ENCODE data around the gene ENTREP1.

ENTREP1 gene

GRCh38 chr9:69332067-69332685 is 7.2 kb downstream of the ENTREP1 start:
- H3K27me3 ChIP-seq = no peaks in the 10 kb centered on the region
- no peak overlapping the region for H3K4me2 ChIP-seq
- H3K36me3 ChIP-seq = no peaks in the 10 kb centered on the region
- H3K4me1 ChIP-seq = no peaks in the 10 kb centered on the region
- H3K4me3 ChIP-seq = no peak overlapping the region
- no peaks in the 10 kb centered on the region for H4K20me1 ChIP-seq
- TF ChIP-seq Cebpa-rat (IDR thresholded peaks at IDR 0.05) = peak in 7 of 11 experiments; percentile 53 to 94 (median 79); a peak in 12 of 22 replicates
- H3K27ac ChIP-seq = no peak overlapping the region
- H3K9me3 ChIP-seq (replicated peaks in 1 of 11) = no peaks in the 10 kb centered on the region
- H3K9ac ChIP-seq = no peak overlapping the region

GRCh38 chr9:69333716-69334115 is 8.7 kb downstream of the ENTREP1 start:
- TF ChIP-seq Cebpa-rat (IDR thresholded peaks at IDR 0.05) = no peak
- no peak overlapping the region for H3K27ac ChIP-seq
- no peak overlapping the region for H3K9ac ChIP-seq
- H3K9me3 ChIP-seq (replicated peaks in 1 of 11) = no peaks in the 10 kb centered on the region
- H3K36me3 ChIP-seq = no peaks in the 10 kb centered on the region
- H4K20me1 ChIP-seq = no peaks in the 10 kb centered on the region
- no peaks in the 10 kb centered on the region for H3K4me1 ChIP-seq
- H3K27me3 ChIP-seq = no peaks in the 10 kb centered on the region
- H3K4me3 ChIP-seq = no peak overlapping the region
- H3K4me2 ChIP-seq = no peak overlapping the region

GRCh38 chr9:69334317-69334716 is 9.3 kb downstream of the ENTREP1 start:
- Histone ChIP-seq H4K20me1 (no peaks in the 10 kb centered on the region), H3K9me3 (replicated peaks in 1 of 11) (no peaks in the 10 kb centered on the region), H3K27me3 (no peaks in the 10 kb centered on the region), H3K4me3 (no peak overlapping the region), H3K4me2 (no peak overlapping the region), H3K27ac (no peak overlapping the region), H3K9ac (no peak overlapping the region), H3K4me1 (no peaks in the 10 kb centered on the region), H3K36me3 (no peaks in the 10 kb centered on the region)
- TF ChIP-seq Cebpa-rat (IDR thresholded peaks at IDR 0.05) = no peak

- Histone ChIP-seq H3K27me3 (no peaks in the 10 kb centered on the region), H3K4me1 (no peaks in the 10 kb centered on the region), H3K27ac (no peak overlapping the region), H3K36me3 (no peaks in the 10 kb centered on the region), H3K4me2 (no peak overlapping the region), H3K4me3 (no peak overlapping the region), H3K9me3 (replicated peaks in 1 of 11) (no peaks in the 10 kb centered on the region), H4K20me1 (no peaks in the 10 kb centered on the region), H3K9ac (no peak overlapping the region)
- no peak for TF ChIP-seq Cebpa-rat (IDR thresholded peaks at IDR 0.05)
Observed at GRCh38 chr9:69339620-69340019, 14.6 kb downstream of the ENTREP1 start.

- H3K4me2 ChIP-seq = no peak overlapping the region
- no peak for TF ChIP-seq Cebpa-rat (IDR thresholded peaks at IDR 0.05)
Observed at GRCh38 chr9:69340631-69341030, 15.6 kb downstream of the ENTREP1 start.

GRCh38 chr9:69342769-69343168 is 17.8 kb downstream of the ENTREP1 start:
- no peaks in the 10 kb centered on the region for H3K36me3 ChIP-seq
- H3K9ac ChIP-seq = no peak overlapping the region
- TF ChIP-seq Cebpa-rat (IDR thresholded peaks at IDR 0.05) = no peak
- no peak overlapping the region for H3K4me2 ChIP-seq
- no peak overlapping the region for H3K27ac ChIP-seq
- no peaks in the 10 kb centered on the region for H3K9me3 ChIP-seq (replicated peaks in 1 of 11)
- no peak overlapping the region for H3K4me3 ChIP-seq
- no peaks in the 10 kb centered on the region for H4K20me1 ChIP-seq
- H3K4me1 ChIP-seq = peaks cover 0 to 12% (median 5%) of the 10 kb centered on the region in 10 experiments; a peak in 10 of 20 replicates
- H3K27me3 ChIP-seq = no peaks in the 10 kb centered on the region

More at GRCh38 chr9:69340631-69341030, 15.6 kb downstream of the ENTREP1 start:
- H3K9ac ChIP-seq = no peak overlapping the region
- no peaks in the 10 kb centered on the region for H4K20me1 ChIP-seq
- no peaks in the 10 kb centered on the region for H3K4me1 ChIP-seq
- H3K4me3 ChIP-seq = no peak overlapping the region
- H3K36me3 ChIP-seq = no peaks in the 10 kb centered on the region
- no peaks in the 10 kb centered on the region for H3K27me3 ChIP-seq
- H3K9me3 ChIP-seq (replicated peaks in 1 of 11) = no peaks in the 10 kb centered on the region
- H3K27ac ChIP-seq = no peak overlapping the region

GRCh38 chr9:69344459-69344858 is 19.4 kb downstream of the ENTREP1 start:
- H3K4me1 ChIP-seq = peaks cover 0 to 12% (median 5%) of the 10 kb centered on the region in 10 experiments; a peak in 10 of 20 replicates
- no peak overlapping the region for H3K9ac ChIP-seq
- H3K4me3 ChIP-seq = no peak overlapping the region

GRCh38 chr9:69346596-69347390 is 21.8 kb downstream of the ENTREP1 start:
- Histone ChIP-seq H3K27ac (0 out of 22 replicates have a peak overlapping the region, but pooled peaks of 1 of the 11 experiments have one; percentile 7), H3K9ac (no peak overlapping the region), H4K20me1 (no peaks in the 10 kb centered on the region), H3K36me3 (no peaks in the 10 kb centered on the region), H3K9me3 (replicated peaks in 1 of 11) (no peaks in the 10 kb centered on the region), H3K4me3 (no peak overlapping the region), H3K4me2 (peak overlapping the region in 8 of 11 experiments; percentile 3 to 71 (median 36); a peak in 13 of 22 replicates), H3K27me3 (no peaks in the 10 kb centered on the region), H3K4me1 (peaks cover 0 to 12% (median 5%) of the 10 kb centered on the region in 10 experiments; a peak in 10 of 20 replicates)
- TF ChIP-seq Cebpa-rat (IDR thresholded peaks at IDR 0.05) = no peak

More at GRCh38 chr9:69344459-69344858, 19.4 kb downstream of the ENTREP1 start:
- Histone ChIP-seq H3K4me2 (no peak overlapping the region), H3K36me3 (no peaks in the 10 kb centered on the region), H3K27ac (no peak overlapping the region), H4K20me1 (no peaks in the 10 kb centered on the region), H3K27me3 (no peaks in the 10 kb centered on the region), H3K9me3 (replicated peaks in 1 of 11) (no peaks in the 10 kb centered on the region)
- TF ChIP-seq Cebpa-rat (IDR thresholded peaks at IDR 0.05) = no peak

- Histone ChIP-seq H3K4me3 (no peak overlapping the region), H3K9me3 (replicated peaks in 1 of 11) (no peaks in the 10 kb centered on the region), H3K27ac (no peak overlapping the region), H3K4me1 (peaks cover 0 to 12% (median 5%) of the 10 kb centered on the region in 10 experiments; a peak in 10 of 20 replicates), H3K36me3 (no peaks in the 10 kb centered on the region), H4K20me1 (no peaks in the 10 kb centered on the region), H3K27me3 (no peaks in the 10 kb centered on the region), H3K9ac (no peak overlapping the region), H3K4me2 (peak overlapping the region in 3 of 11 experiments; percentile 58 to 71 (median 59); a peak in 4 of 22 replicates)
- TF ChIP-seq Cebpa-rat (IDR thresholded peaks at IDR 0.05) = no peak
Observed at GRCh38 chr9:69347607-69348006, 22.6 kb downstream of the ENTREP1 start.
